B cell (primary cell): ENCODE measurements around the gene SPSB1. TPM values are rescaled to one million over a fixed set of nuclear protein-coding genes. Genes with fewer than 3 reads are reported as not detected.

Experiments
- ATAC-seq: fragments of 200-7000 bp; cut with Tn5 transposase; one replicate; pipeline ENCODE4 v1.10.0; 2021; ENCODE audit warnings: low read depth, mild to moderate bottlenecking, moderate number of reproducible peaks, moderate library complexity
- CTCF ChIA-PET: fragments of 350-600 bp; sonication (Branson Sonifier 250); formaldehyde crosslinking; loops from one replicate; lab custom pipeline; 2021; ENCODE audit warnings: antibody characterized with exemption, inconsistent platforms; lab: Charles Lee
- POLR2A ChIA-PET: fragments of 350-600 bp; sonication (Branson Sonifier 250); formaldehyde crosslinking; loops from one replicate; lab custom pipeline; 2021; ENCODE audit warnings: antibody characterized with exemption; lab: Charles Lee
- DNase-seq: peaks from one replicate; pipeline ENCODE4 v3.0.0; 2013
- H2AFZ ChIP-seq: 2 replicates; pipeline ENCODE4 v1.6.1; 2012; ENCODE audit warnings: mild to moderate bottlenecking, low read depth, low read length; ENCODE audit not compliant: insufficient read depth, poor library complexity, severe bottlenecking
- H3K27ac ChIP-seq, 2 donors: 1 replicate in 1 of 2; 2 replicates in 1 of 2; pipeline ENCODE4 v1.5.1; 2012 to 2013; ENCODE audit warnings: low read length in 2 of 2, mild to moderate bottlenecking in 2 of 2, moderate library complexity in 1 of 2
- H3K27me3 ChIP-seq, 4 experiments: fragments of 200-600 bp in 1 of 4; sonication (generic) in 1 of 4; replicated peaks in 1 of 4; 1 replicate in 2 of 4; 2 replicates in 2 of 4; pipeline versions ENCODE4 v1.6.1 to v1.7.0; 2013 to 2016; ENCODE audit warnings: low read length in 3 of 4, mild to moderate bottlenecking in 2 of 4, mixed read lengths in 1 of 4, moderate library complexity in 1 of 4; ENCODE audit not compliant: insufficient read depth in 4 of 4, control insufficient read depth in 3 of 4; ENCODE audit errors: control extremely low read depth in 1 of 4
- H3K36me3 ChIP-seq, 2 experiments: replicated peaks in 1 of 2; 1 replicate in 1 of 2; 2 replicates in 1 of 2; pipeline versions ENCODE4 v1.6.1 to v1.7.1; 2013; ENCODE audit warnings: low read length in 1 of 2; ENCODE audit not compliant: insufficient read depth in 2 of 2, control insufficient read depth in 1 of 2; ENCODE audit errors: control extremely low read depth in 1 of 2, extremely low read depth in 1 of 2
- H3K4me1 ChIP-seq, 2 donors: fragments of 200-600 bp in 1 of 2; sonication (generic) in 1 of 2; 1 replicate in 1 of 2; 2 replicates in 1 of 2; pipeline versions ENCODE4 v1.5.1 to v1.6.1; 2013 to 2017; ENCODE audit warnings: low read length in 2 of 2; ENCODE audit not compliant: control insufficient read depth in 2 of 2, insufficient read depth in 2 of 2
- H3K4me2 ChIP-seq: replicated peaks from 2 replicates; pipeline ENCODE3; 2012; ENCODE audit warnings: mild to moderate bottlenecking, low read depth, low read length; ENCODE audit not compliant: poor library complexity, severe bottlenecking
- H3K4me3 ChIP-seq, 5 experiments: fragments of 200-600 bp in 1 of 5; sonication (generic) in 1 of 5; 1 replicate in 3 of 5; 2 replicates in 2 of 5; pipeline versions ENCODE4 v1.5.1 to v1.7.0; 2011 to 2016; ENCODE audit warnings: low read length in 4 of 5, mild to moderate bottlenecking in 4 of 5, low read depth in 2 of 5, control low read depth in 1 of 5, moderate library complexity in 1 of 5; ENCODE audit not compliant: insufficient read depth in 1 of 5; ENCODE audit errors: control extremely low read depth in 1 of 5, extremely low read depth in 1 of 5
- H3K79me2 ChIP-seq: fragments of 200-600 bp; sonication (generic); one replicate; pipeline ENCODE4 v1.6.0; 2016; ENCODE audit warnings: low read length; ENCODE audit not compliant: control insufficient read depth, insufficient read depth
- H3K9ac ChIP-seq: fragments of 200-600 bp; sonication (generic); 2 replicates; pipeline ENCODE4 v1.6.1; 2017; ENCODE audit warnings: mild to moderate bottlenecking, low read length, moderate library complexity
- H3K9me3 ChIP-seq, 3 donors: one replicate each; pipeline versions ENCODE4 v1.6.1 to v1.7.1; 2013; ENCODE audit warnings: low read length in 2 of 3; ENCODE audit not compliant: control insufficient read depth in 2 of 3, insufficient read depth in 1 of 3; ENCODE audit errors: control extremely low read depth in 1 of 3
- H4K20me1 ChIP-seq: 2 replicates; pipeline ENCODE4 v1.6.0; 2012; ENCODE audit warnings: mild to moderate bottlenecking, low read length; ENCODE audit not compliant: insufficient read depth, control insufficient read depth, poor library complexity, severe bottlenecking
- H3K27ac Mint-ChIP-seq: one replicate; pipeline ENCODE4 v1.8.0; 2021; ENCODE audit warnings: mixed read lengths
- H3K27me3 Mint-ChIP-seq: one replicate; pipeline ENCODE4 v1.8.0; 2021; ENCODE audit warnings: mixed read lengths
- H3K4me1 Mint-ChIP-seq: one replicate; pipeline ENCODE4 v1.8.0; 2021; ENCODE audit warnings: mixed read lengths
- H3K4me3 Mint-ChIP-seq: one replicate; pipeline ENCODE4 v1.8.0; 2021; ENCODE audit warnings: mixed read lengths
- H3K9me3 Mint-ChIP-seq: one replicate; pipeline ENCODE4 v1.8.0; 2022; ENCODE audit warnings: mixed read lengths; ENCODE audit not compliant: insufficient read depth
- CTCF ChIP-seq: fragments of 200-600 bp; IDR thresholded peaks from one replicate; pipeline ENCODE4 v1.8.0; 2022; ENCODE audit warnings: antibody characterized with exemption, mild to moderate bottlenecking
- EZH2 ChIP-seq: IDR thresholded peaks from 2 replicates; pipeline ENCODE4 v1.6.1; 2012; ENCODE audit warnings: borderline replicate concordance, low read depth, mild to moderate bottlenecking, moderate library complexity, low read length; ENCODE audit not compliant: insufficient read depth, poor library complexity, severe bottlenecking
- WGBS: methylation state at CpG from one replicate; pipeline ENCODE4 v1.1.5; 2013; ENCODE audit warnings: missing lambda C conversion rate; ENCODE audit not compliant: insufficient coverage; 5-methylcytosine and 5-hydroxymethylcytosine counted together
- intact Hi-C: fragments of 100-400 bp; cut with micrococcal nuclease; formaldehyde crosslinking; loops from one replicate; pipeline ENCODE4 v1.10.0; 2022
- polyA minus RNA-seq: library from RNA; depleted of rRNA, polyadenylated mRNA; stranded (reverse); fragments of >200 nt; gene quantifications from 2 replicates; pipeline ENCODE4 v1.2.3, GENCODE V29; 2012
- polyA plus RNA-seq: library from polyadenylated mRNA; depleted of rRNA; stranded (reverse); fragments of >200 nt; gene quantifications from 2 replicates; pipeline ENCODE4 v1.2.3, GENCODE V29; 2012
- total RNA-seq, 2 donors: library from RNA; stranded (reverse); fragments of 120-200 nt in 1 of 2; gene quantifications; 1 replicate in 1 of 2; 2 replicates in 1 of 2; pipeline versions ENCODE4 v1.2.3 to v1.2.4, GENCODE V29; 2013 to 2022

Gene SPSB1
- total RNA-seq (8.9 and 9.4 TPM in 2 replicates), polyA plus RNA-seq (1.1 and 1.7 TPM in 2 replicates), polyA minus RNA-seq (2.2 and 5.0 TPM in 2 replicates)
- total RNA-seq (2013): 2.1 TPM

GRCh38 chr1:9292361-9293240, at the start of gene SPSB1:
Gene SPSB1, plus strand, starts transcription at chr1:9292894. Its CDS starts 62,998 bp downstream, at chr1:9355892.
- DNase-seq (peak; percentile 86), ATAC-seq (peak; percentile 68)
- CTCF ChIA-PET: interaction anchor here (0.5 to 6.2 kb wide), 7 partner anchors 59 to 198 kb away, joined by 3 to 352 read pairs (median 4); no protein-coding TSS in a partner anchor
- Histone ChIP-seq H3K36me3 (no peaks in the 10 kb centered on the region), H3K4me1 (peaks cover 6 to 23% of the 10 kb centered on the region in 2 donors), H3K9ac (peak within 1 kb of the TSS; percentile 67), H3K4me2 (peak within 1 kb of the TSS; percentile 88), H3K27me3 (no peaks in the 10 kb centered on the region), H2AFZ (peak within 1 kb of the TSS; percentile 71), H3K27ac (peak within 1 kb of the TSS in 1 of 2 donors; percentile 47), H3K79me2 (peaks cover 40% of the 10 kb centered on the region), H3K4me3 (peak within 1 kb of the TSS; percentile 41 to 70 (median 59)), H4K20me1 (peaks cover 6% of the 10 kb centered on the region), H3K9me3 (peaks cover 0 to 11% (median 8%) of the 10 kb centered on the region in 3 donors)
- H3K4me1 Mint-ChIP-seq: peaks cover 7% of the 10 kb centered on the region
- TF ChIP-seq EZH2 (no peak), CTCF (no peak)
- no peaks in the 10 kb centered on the region for H3K27me3 Mint-ChIP-seq
- POLR2A ChIA-PET: interaction anchor here (0.6 to 1.2 kb wide), 2 partner anchors 120 to 134 kb away, joined by 3 to 5 read pairs; no protein-coding TSS in a partner anchor
- intact Hi-C loops: loop anchor here (1.0 to 5.0 kb wide), 4 partner anchors 70 to 165 kb away; partner anchors contain the start of gene GPR157
- WGBS: 4% methylated on average over 105 of the region's 119 CpGs
- peaks cover 2% of the 10 kb centered on the region for H3K9me3 Mint-ChIP-seq
- H3K27ac Mint-ChIP-seq: peak within 1 kb of the TSS; percentile 72
- peak within 1 kb of the TSS; percentile 64 for H3K4me3 Mint-ChIP-seq
